Measurements from ENCODE around the gene CD300LG.

DNA sequence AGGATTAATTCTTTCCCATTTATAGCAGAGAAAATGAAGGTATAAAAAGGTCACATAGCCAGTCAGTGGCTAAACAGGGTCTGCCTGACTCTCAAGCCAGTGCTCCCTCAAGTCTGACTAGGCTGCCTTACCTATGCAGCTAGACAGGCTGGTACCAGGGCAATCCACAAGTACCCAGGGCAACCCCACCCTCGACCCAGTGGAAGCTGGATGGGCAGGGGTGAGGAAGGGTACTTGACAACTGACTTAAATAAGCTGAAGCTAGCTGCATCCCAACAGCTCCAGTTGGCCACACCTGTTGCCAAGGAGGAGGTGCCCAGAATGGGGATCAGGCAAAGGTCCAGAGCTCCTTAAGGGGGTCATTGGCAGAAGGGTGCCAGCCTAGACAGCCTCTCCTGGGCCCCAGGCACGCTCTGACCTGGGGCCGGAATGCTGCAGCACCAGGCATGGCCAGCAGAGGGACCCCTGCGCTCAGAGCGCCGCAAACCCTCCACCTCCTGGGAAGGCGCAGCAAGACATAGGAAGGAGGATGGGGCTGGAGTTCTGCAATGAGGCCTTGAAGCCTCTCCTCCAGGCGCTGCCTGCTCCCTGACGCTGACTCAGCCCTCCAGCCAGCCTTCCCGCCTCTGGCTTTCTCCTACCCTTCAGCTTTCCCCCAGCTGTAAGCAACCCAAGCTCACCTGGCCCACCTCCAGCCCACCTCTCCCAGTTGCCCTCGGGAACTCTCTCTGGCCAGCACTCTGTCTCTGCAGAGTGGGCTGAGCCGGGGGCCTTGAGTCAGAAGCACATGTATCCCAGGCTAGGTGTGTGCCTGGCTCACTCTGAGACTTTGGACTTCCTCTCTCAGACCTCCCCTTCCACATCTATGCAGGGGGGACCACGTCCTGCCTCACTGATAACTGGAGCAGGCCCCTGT lies 31.5 kb downstream of the CD300LG start:
- TF ChIP-seq, protein P1, sequence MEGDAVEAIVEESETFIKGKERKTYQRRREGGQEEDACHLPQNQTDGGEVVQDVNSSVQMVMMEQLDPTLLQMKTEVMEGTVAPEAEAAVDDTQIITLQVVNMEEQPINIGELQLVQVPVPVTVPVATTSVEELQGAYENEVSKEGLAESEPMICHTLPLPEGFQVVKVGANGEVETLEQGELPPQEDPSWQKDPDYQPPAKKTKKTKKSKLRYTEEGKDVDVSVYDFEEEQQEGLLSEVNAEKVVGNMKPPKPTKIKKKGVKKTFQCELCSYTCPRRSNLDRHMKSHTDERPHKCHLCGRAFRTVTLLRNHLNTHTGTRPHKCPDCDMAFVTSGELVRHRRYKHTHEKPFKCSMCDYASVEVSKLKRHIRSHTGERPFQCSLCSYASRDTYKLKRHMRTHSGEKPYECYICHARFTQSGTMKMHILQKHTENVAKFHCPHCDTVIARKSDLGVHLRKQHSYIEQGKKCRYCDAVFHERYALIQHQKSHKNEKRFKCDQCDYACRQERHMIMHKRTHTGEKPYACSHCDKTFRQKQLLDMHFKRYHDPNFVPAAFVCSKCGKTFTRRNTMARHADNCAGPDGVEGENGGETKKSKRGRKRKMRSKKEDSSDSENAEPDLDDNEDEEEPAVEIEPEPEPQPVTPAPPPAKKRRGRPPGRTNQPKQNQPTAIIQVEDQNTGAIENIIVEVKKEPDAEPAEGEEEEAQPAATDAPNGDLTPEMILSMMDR (IDR thresholded peaks at IDR 0.05; ENCODE audit: insufficient read depth, low read depth, low read length): peak; percentile 72
- no peak for TF ChIP-seq EZH2 (IDR thresholded peaks at IDR 0.05; ENCODE audit: insufficient read depth, low read length)
